H9 (cell line): Measurements from ENCODE around the gene PRKCI. TPM values are rescaled to one million over a fixed set of nuclear protein-coding genes. Genes with fewer than 3 reads are reported as not detected.

ENCODE experiments used
- DNase-seq: peaks from one replicate; pipeline ENCODE4 v3.0.0-alpha.2; 2017
- H2AFZ ChIP-seq: one replicate; pipeline ENCODE4 v1.6.1; 2013; ENCODE audit warnings: mild to moderate bottlenecking, low read length, control low read depth, moderate library complexity
- H2AK5ac ChIP-seq: 2 replicates; pipeline ENCODE4 v1.6.1; 2013; ENCODE audit warnings: low read length, control low read depth, mixed read lengths; ENCODE audit not compliant: insufficient read length
- H2BK120ac ChIP-seq: one replicate; pipeline ENCODE4 v1.6.1; 2013; ENCODE audit warnings: low read depth, mild to moderate bottlenecking, low read length, control low read depth, inconsistent platforms; ENCODE audit not compliant: poor library complexity, severe bottlenecking
- H2BK12ac ChIP-seq: 2 replicates; pipeline ENCODE4 v1.6.1; 2013; ENCODE audit warnings: low read length, control low read depth, mixed read lengths, low read depth; ENCODE audit not compliant: insufficient read length
- H2BK15ac ChIP-seq: 2 replicates; pipeline ENCODE4 v1.6.1; 2013; ENCODE audit warnings: low read depth, low read length, control low read depth
- H2BK20ac ChIP-seq: one replicate; pipeline ENCODE4 v1.6.1; 2013; ENCODE audit warnings: low read depth, mild to moderate bottlenecking, low read length, control low read depth, inconsistent platforms; ENCODE audit not compliant: poor library complexity, severe bottlenecking
- H2BK5ac ChIP-seq: 2 replicates; pipeline ENCODE4 v1.6.1; 2013; ENCODE audit warnings: low read length, control low read depth, mixed read lengths; ENCODE audit not compliant: insufficient read length
- H3K14ac ChIP-seq: 2 replicates; pipeline ENCODE4 v1.6.1; 2013; ENCODE audit warnings: low read length, control low read depth; ENCODE audit not compliant: insufficient read depth
- H3K18ac ChIP-seq: 2 replicates; pipeline ENCODE4 v1.6.1; 2013; ENCODE audit warnings: low read depth, mild to moderate bottlenecking, mixed read lengths, low read length, control low read depth; ENCODE audit not compliant: insufficient read length
- H3K23ac ChIP-seq: 2 replicates; pipeline ENCODE4 v1.6.1; 2013; ENCODE audit warnings: low read length, control low read depth, mixed read lengths, low read depth; ENCODE audit not compliant: insufficient read length
- H3K23me2 ChIP-seq: 2 replicates; pipeline ENCODE4 v1.6.1; 2013; ENCODE audit warnings: low read depth, mild to moderate bottlenecking, mixed read lengths, low read length, control low read depth; ENCODE audit not compliant: insufficient read length, poor library complexity, severe bottlenecking
- H3K27ac ChIP-seq: 2 replicates; pipeline ENCODE4 v1.5.1; 2013; ENCODE audit warnings: low read length, control low read depth, mixed read lengths, low read depth; ENCODE audit not compliant: insufficient read length
- H3K27me3 ChIP-seq: 2 replicates; pipeline ENCODE4 v1.6.1; 2013; ENCODE audit warnings: low read length, control low read depth, inconsistent platforms; ENCODE audit not compliant: insufficient read depth
- H3K4ac ChIP-seq: 2 replicates; pipeline ENCODE4 v1.6.1; 2013; ENCODE audit warnings: low read depth, mild to moderate bottlenecking, control low read depth, inconsistent platforms, low read length, moderate library complexity
- H3K4me1 ChIP-seq: 2 replicates; pipeline ENCODE4 v1.6.1; 2013; ENCODE audit warnings: low read length, control low read depth, inconsistent platforms; ENCODE audit not compliant: insufficient read depth
- H3K4me2 ChIP-seq: 2 replicates; pipeline ENCODE4 v1.6.1; 2013; ENCODE audit warnings: low read length, control low read depth, mixed read lengths; ENCODE audit not compliant: insufficient read length, insufficient read depth
- H3K56ac ChIP-seq: 2 replicates; pipeline ENCODE4 v1.6.1; 2013; ENCODE audit warnings: low read depth, mild to moderate bottlenecking, mixed read lengths, low read length, control low read depth; ENCODE audit not compliant: insufficient read length
- H3K79me1 ChIP-seq: 2 replicates; pipeline ENCODE4 v1.6.1; 2013; ENCODE audit warnings: low read depth, mild to moderate bottlenecking, moderate library complexity, low read length, control low read depth, inconsistent platforms; ENCODE audit not compliant: insufficient read depth, poor library complexity, severe bottlenecking
- H3K79me2 ChIP-seq: 2 replicates; pipeline ENCODE4 v1.6.1; 2013; ENCODE audit warnings: low read length, control low read depth, inconsistent platforms; ENCODE audit not compliant: insufficient read depth
- H3K9ac ChIP-seq: 2 replicates; pipeline ENCODE4 v1.6.1; 2013; ENCODE audit warnings: low read length, control low read depth, mixed read lengths; ENCODE audit not compliant: insufficient read length; ENCODE audit errors: extremely low read depth
- H3K9me3 ChIP-seq: one replicate; pipeline ENCODE4 v1.6.1; 2013; ENCODE audit warnings: low read depth, low read length, inconsistent platforms; ENCODE audit not compliant: control insufficient read depth
- H3T11ph ChIP-seq: one replicate; pipeline ENCODE4 v1.6.1; 2013; ENCODE audit warnings: mild to moderate bottlenecking, low read length, control low read depth, inconsistent platforms
- H4K20me1 ChIP-seq: one replicate; pipeline ENCODE4 v1.6.1; 2013; ENCODE audit not compliant: control insufficient read depth, insufficient read length, insufficient read depth
- H4K5ac ChIP-seq: 2 replicates; pipeline ENCODE4 v1.6.1; 2013; ENCODE audit warnings: low read depth, mild to moderate bottlenecking, mixed read lengths, low read length, control low read depth; ENCODE audit not compliant: insufficient read length
- H4K8ac ChIP-seq: replicated peaks from 2 replicates; pipeline ENCODE4 v1.6.1; 2013; ENCODE audit warnings: low read length, control low read depth, mixed read lengths, low read depth; ENCODE audit not compliant: insufficient read length
- H4K91ac ChIP-seq: 2 replicates; pipeline ENCODE4 v1.6.1; 2013; ENCODE audit warnings: low read depth, mild to moderate bottlenecking, moderate library complexity, mixed read lengths, low read length, control low read depth; ENCODE audit not compliant: insufficient read length
- H3K27ac Mint-ChIP-seq, 3 experiments: 2 replicates in 2 of 3; 3 replicates in 1 of 3; pipeline ENCODE4 v1.8.0; 2020 to 2021; ENCODE audit warnings: mixed read lengths in 3 of 3, mild to moderate bottlenecking in 1 of 3, moderate library complexity in 1 of 3
- H3K27me3 Mint-ChIP-seq: 2 replicates; pipeline ENCODE4 v1.8.0; 2021; ENCODE audit warnings: low read depth, mild to moderate bottlenecking, moderate library complexity, mixed read lengths
- H3K36me3 Mint-ChIP-seq, 3 experiments: 2 replicates in 2 of 3; 3 replicates in 1 of 3; pipeline ENCODE4 v1.8.0; 2020 to 2021; ENCODE audit warnings: low read depth in 3 of 3, mixed read lengths in 3 of 3; ENCODE audit not compliant: insufficient read depth in 1 of 3
- H3K4me1 Mint-ChIP-seq, 2 experiments: 2 replicates each; pipeline ENCODE4 v1.8.0; 2020; ENCODE audit warnings: mixed read lengths in 2 of 2
- H3K4me3 Mint-ChIP-seq, 2 experiments: 2 replicates in 1 of 2; 3 replicates in 1 of 2; pipeline ENCODE4 v1.8.0; 2020 to 2021; ENCODE audit warnings: mild to moderate bottlenecking in 2 of 2, mixed read lengths in 2 of 2, moderate library complexity in 1 of 2
- H3K9me3 Mint-ChIP-seq, 2 experiments: 2 replicates in 1 of 2; 3 replicates in 1 of 2; pipeline ENCODE4 v1.8.0; 2020; ENCODE audit warnings: mild to moderate bottlenecking in 2 of 2, mixed read lengths in 2 of 2, moderate library complexity in 1 of 2
- WGBS: extraction: QIAGEN DNeasy Blood & Tissue Kit; methylation state at CpG from one replicate; pipeline ENCODE4 v1.1.7; 2013; ENCODE audit warnings: missing lambda C conversion rate, low lambda C conversion rate, mixed read lengths; ENCODE audit not compliant: insufficient read length; ENCODE audit errors: extremely low coverage; 5-methylcytosine and 5-hydroxymethylcytosine counted together
- total RNA-seq: library from RNA; stranded (reverse); gene quantifications from 2 replicates; pipeline ENCODE4 v1.2.1, GENCODE V29; 2021
- TF ChIP-seq, protein P1 (sequence below): fragments of 200-600 bp; sonication (generic); conservative IDR thresholded peaks from 3 replicates; pipeline ENCODE4 v1.8.0; 2021; ENCODE audit warnings: antibody characterized with exemption, mild to moderate bottlenecking

PRKCI gene
- total RNA-seq, 1 experiment from 2014 or later, result 71.1 TPM

GRCh38 chr3:170211668-170212067, 10.6 kb upstream of the PRKCI start:
- H3K27me3 ChIP-seq, result no peaks in the 10 kb centered on the region
- H3T11ph ChIP-seq, result no peak overlapping the region
- H4K5ac ChIP-seq, result no peak overlapping the region
- H2AFZ ChIP-seq, result no peak overlapping the region
- no peak overlapping the region for H3K56ac ChIP-seq
- no peak overlapping the region for H2BK15ac ChIP-seq
- no peak overlapping the region for H3K27ac Mint-ChIP-seq
- H3K4me1 ChIP-seq, result no peaks in the 10 kb centered on the region
- no peak overlapping the region for H2BK20ac ChIP-seq
- H2BK120ac ChIP-seq, result no peak overlapping the region
- no peaks in the 10 kb centered on the region for H3K79me2 ChIP-seq
- no peak overlapping the region for H3K14ac ChIP-seq
- no peak overlapping the region for H3K4ac ChIP-seq
- no CpG with 5 or more reads among the region's 1 CpG for WGBS
- H3K4me1 Mint-ChIP-seq, result no peaks in the 10 kb centered on the region
- H3K79me1 ChIP-seq, result no peaks in the 10 kb centered on the region
- no peak overlapping the region for H2BK12ac ChIP-seq
- H3K23me2 ChIP-seq, result no peaks in the 10 kb centered on the region
- no peak overlapping the region for H3K4me2 ChIP-seq
- DNase-seq, result no peak
- no peak overlapping the region for H3K23ac ChIP-seq
- no peak overlapping the region for H2AK5ac ChIP-seq
- no peak overlapping the region for H4K8ac ChIP-seq
- no peak overlapping the region for H2BK5ac ChIP-seq
- H3K27ac ChIP-seq, result no peak overlapping the region
- H3K18ac ChIP-seq, result no peak overlapping the region
- H3K9me3 ChIP-seq, result no peaks in the 10 kb centered on the region
- peaks cover 1% of the 10 kb centered on the region; the same call in 1 of the 2 replicates for H3K27me3 Mint-ChIP-seq
- H4K20me1 ChIP-seq, result no peaks in the 10 kb centered on the region
- H3K9me3 Mint-ChIP-seq, result peaks cover 15 to 17% of the 10 kb centered on the region in 2 experiments
- H3K36me3 Mint-ChIP-seq, result peaks cover 0 to 6% (median 6%) of the 10 kb centered on the region in 3 experiments; a peak in 5 of 7 replicates
- no peak overlapping the region for H4K91ac ChIP-seq
- H3K4me3 Mint-ChIP-seq, result no peak overlapping the region
- no peak overlapping the region for H3K9ac ChIP-seq
- TF ChIP-seq, protein P1, sequence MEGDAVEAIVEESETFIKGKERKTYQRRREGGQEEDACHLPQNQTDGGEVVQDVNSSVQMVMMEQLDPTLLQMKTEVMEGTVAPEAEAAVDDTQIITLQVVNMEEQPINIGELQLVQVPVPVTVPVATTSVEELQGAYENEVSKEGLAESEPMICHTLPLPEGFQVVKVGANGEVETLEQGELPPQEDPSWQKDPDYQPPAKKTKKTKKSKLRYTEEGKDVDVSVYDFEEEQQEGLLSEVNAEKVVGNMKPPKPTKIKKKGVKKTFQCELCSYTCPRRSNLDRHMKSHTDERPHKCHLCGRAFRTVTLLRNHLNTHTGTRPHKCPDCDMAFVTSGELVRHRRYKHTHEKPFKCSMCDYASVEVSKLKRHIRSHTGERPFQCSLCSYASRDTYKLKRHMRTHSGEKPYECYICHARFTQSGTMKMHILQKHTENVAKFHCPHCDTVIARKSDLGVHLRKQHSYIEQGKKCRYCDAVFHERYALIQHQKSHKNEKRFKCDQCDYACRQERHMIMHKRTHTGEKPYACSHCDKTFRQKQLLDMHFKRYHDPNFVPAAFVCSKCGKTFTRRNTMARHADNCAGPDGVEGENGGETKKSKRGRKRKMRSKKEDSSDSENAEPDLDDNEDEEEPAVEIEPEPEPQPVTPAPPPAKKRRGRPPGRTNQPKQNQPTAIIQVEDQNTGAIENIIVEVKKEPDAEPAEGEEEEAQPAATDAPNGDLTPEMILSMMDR, result no peak
